Tibial nerve (tissue), 3 donors: ENCODE measurements around the gene C6orf58.

Experiments
- POLR2A ChIP-seq, 2 donors: fragments of 450-650 bp; IDR thresholded peaks; one replicate each; pipeline ENCODE4 v1.6.1; 2017; ENCODE audit warnings: antibody characterized with exemption in 2 of 2, mild to moderate bottlenecking in 2 of 2, moderate library complexity in 2 of 2
- TF ChIP-seq, protein P1 (sequence below), 5 experiments: fragments of 200-600 bp in 3 of 5; fragments of 450-650 bp in 2 of 5; sonication (generic) in 3 of 5; IDR thresholded peaks; one replicate each; pipeline ENCODE4 v1.5.1; 2016 to 2019; ENCODE audit warnings: antibody characterized with exemption in 5 of 5, mild to moderate bottlenecking in 3 of 5, moderate library complexity in 2 of 5

DNA sequence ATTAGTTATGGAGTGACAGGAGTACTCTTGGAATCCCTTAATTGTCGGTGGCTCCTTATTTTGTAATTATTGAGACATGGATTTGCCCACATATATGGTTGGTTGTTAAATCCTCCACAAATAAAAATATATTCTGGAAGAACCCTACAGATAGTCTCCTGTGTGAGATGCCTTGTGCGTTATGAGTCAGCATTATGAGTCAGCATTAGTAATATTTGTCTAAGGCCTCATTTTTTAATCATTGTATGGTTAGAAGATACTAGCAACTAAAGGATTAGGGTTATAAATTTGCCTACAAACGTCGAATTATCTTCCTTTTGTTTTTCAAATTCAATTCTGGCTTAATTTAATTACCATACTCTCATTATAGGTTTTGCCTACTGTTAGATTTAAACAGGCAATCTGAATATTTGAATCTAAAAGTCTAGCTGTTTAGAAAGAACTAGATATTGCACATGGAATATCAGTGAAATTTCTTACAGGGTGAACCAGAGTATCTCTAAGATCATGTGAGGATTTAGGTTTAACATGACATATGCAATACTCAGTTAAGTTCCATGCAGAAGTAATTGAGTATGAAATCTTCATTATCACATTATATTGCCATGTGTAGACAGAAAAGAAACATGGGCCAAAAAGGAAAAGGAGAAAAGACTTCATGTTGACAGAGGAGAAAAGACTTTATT is 5.9 kb downstream of the C6orf58 start:
- TF ChIP-seq, protein P1, sequence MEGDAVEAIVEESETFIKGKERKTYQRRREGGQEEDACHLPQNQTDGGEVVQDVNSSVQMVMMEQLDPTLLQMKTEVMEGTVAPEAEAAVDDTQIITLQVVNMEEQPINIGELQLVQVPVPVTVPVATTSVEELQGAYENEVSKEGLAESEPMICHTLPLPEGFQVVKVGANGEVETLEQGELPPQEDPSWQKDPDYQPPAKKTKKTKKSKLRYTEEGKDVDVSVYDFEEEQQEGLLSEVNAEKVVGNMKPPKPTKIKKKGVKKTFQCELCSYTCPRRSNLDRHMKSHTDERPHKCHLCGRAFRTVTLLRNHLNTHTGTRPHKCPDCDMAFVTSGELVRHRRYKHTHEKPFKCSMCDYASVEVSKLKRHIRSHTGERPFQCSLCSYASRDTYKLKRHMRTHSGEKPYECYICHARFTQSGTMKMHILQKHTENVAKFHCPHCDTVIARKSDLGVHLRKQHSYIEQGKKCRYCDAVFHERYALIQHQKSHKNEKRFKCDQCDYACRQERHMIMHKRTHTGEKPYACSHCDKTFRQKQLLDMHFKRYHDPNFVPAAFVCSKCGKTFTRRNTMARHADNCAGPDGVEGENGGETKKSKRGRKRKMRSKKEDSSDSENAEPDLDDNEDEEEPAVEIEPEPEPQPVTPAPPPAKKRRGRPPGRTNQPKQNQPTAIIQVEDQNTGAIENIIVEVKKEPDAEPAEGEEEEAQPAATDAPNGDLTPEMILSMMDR (IDR thresholded peaks at IDR 0.05), result no peak
- TF ChIP-seq POLR2A (IDR thresholded peaks at IDR 0.05), result no peak
